Right lobe of liver (tissue), 4 donors: ENCODE measurements around the gene SPA17.

Source experiments
- POLR2A ChIP-seq: fragments of 450-650 bp; IDR thresholded peaks from one replicate; pipeline ENCODE4 v1.6.1; 2017; ENCODE audit warnings: antibody characterized with exemption, mild to moderate bottlenecking
- TF ChIP-seq, protein P1 (sequence below), 4 donors: fragments of 200-600 bp in 3 of 4; fragments of 450-650 bp in 1 of 4; IDR thresholded peaks; one replicate each; pipeline versions ENCODE4 v1.5.1 to v1.8.0; 2016 to 2022; ENCODE audit warnings: antibody characterized with exemption in 4 of 4, mild to moderate bottlenecking in 2 of 4
- donor health status: DM: no; HTN: no; CAD: no.
- donor health status: DM: no; HTN: no; CAD: no.
- donor health status: DM: no; HTN: yes; CAD: no.

DNA sequence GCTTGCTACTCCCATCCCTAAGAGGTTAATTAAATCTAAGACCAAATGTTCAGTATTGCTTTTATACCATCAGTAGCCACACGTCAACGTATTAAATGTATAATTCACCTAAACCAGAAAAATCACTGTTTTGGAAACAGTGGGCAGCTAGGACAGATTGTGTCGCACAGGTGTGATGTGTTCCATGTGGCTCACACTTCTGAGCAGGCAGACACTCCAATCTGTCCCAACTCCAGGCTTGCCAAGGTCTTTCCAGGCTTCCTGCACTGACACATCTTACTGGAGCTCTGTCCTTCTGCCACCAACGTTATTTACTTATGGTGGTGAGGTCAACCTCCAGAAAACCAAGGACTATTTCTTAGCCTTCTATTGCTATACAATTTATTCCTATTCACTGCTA is 11.6 kb upstream of the SPA17 start:
- no peak for TF ChIP-seq POLR2A
- TF ChIP-seq, protein P1, sequence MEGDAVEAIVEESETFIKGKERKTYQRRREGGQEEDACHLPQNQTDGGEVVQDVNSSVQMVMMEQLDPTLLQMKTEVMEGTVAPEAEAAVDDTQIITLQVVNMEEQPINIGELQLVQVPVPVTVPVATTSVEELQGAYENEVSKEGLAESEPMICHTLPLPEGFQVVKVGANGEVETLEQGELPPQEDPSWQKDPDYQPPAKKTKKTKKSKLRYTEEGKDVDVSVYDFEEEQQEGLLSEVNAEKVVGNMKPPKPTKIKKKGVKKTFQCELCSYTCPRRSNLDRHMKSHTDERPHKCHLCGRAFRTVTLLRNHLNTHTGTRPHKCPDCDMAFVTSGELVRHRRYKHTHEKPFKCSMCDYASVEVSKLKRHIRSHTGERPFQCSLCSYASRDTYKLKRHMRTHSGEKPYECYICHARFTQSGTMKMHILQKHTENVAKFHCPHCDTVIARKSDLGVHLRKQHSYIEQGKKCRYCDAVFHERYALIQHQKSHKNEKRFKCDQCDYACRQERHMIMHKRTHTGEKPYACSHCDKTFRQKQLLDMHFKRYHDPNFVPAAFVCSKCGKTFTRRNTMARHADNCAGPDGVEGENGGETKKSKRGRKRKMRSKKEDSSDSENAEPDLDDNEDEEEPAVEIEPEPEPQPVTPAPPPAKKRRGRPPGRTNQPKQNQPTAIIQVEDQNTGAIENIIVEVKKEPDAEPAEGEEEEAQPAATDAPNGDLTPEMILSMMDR (IDR thresholded peaks at IDR 0.05) = no peak
